ENCODE measurements around the gene SLC45A2.

- TF ChIP-seq CTCF (conservative IDR thresholded peaks at IDR 0.05; ENCODE audit: low read depth, low read length): no peak; the same call in 1 of the 2 replicates
- peak; percentile 25 for TF ChIP-seq EZH2 (IDR thresholded peaks at IDR 0.05; ENCODE audit: borderline replicate concordance, low read depth, low read length, poor library complexity, severe bottlenecking)
Observed at GRCh38 chr5:33936004-33936380, 48.5 kb downstream of the SLC45A2 start.

Data from A673 (cell line).